GM23248 (cell line): ENCODE results near the gene TBC1D25. TPM values are rescaled to one million over a fixed set of nuclear protein-coding genes. Genes with fewer than 3 reads are reported as not detected.
"Not testable (repeated sequence)": the region's sequence is repeated elsewhere in the genome, so short reads cannot be mapped to it uniquely, and the experiment has no call there.

Experiments
- DNase-seq: peaks from one replicate; pipeline ENCODE4 v3.0.0-alpha.2; 2015
- H2AFZ ChIP-seq: fragments of 200-600 bp; sonication (generic); 2 replicates; pipeline ENCODE4 v1.6.1; 2016; ENCODE audit warnings: antibody characterized with exemption
- H3F3A ChIP-seq: fragments of 200-600 bp; sonication (generic); 2 replicates; pipeline ENCODE4 v1.6.1; 2016; ENCODE audit warnings: mild to moderate bottlenecking, antibody characterized with exemption, mixed run types; ENCODE audit not compliant: insufficient read depth
- H3K27ac ChIP-seq: fragments of 200-600 bp; sonication (generic); 2 replicates; pipeline ENCODE4 v1.5.1; 2016; ENCODE audit warnings: mild to moderate bottlenecking
- H3K27me3 ChIP-seq: fragments of 200-600 bp; sonication (generic); replicated peaks from 2 replicates; pipeline ENCODE4 v1.6.1; 2016; ENCODE audit warnings: mild to moderate bottlenecking; ENCODE audit not compliant: insufficient read depth
- H3K36me3 ChIP-seq: fragments of 200-600 bp; sonication (generic); 2 replicates; pipeline ENCODE4 v1.6.1; 2016; ENCODE audit warnings: low read depth, mild to moderate bottlenecking
- H3K4me1 ChIP-seq: fragments of 200-600 bp; sonication (generic); 2 replicates; pipeline ENCODE4 v1.6.1; 2016; ENCODE audit warnings: mild to moderate bottlenecking; ENCODE audit not compliant: insufficient read depth
- H3K4me2 ChIP-seq: fragments of 200-600 bp; sonication (generic); one replicate; pipeline ENCODE4 v1.6.1; 2016; ENCODE audit warnings: mild to moderate bottlenecking; ENCODE audit not compliant: unreplicated experiment
- H3K4me3 ChIP-seq: fragments of 200-600 bp; sonication (generic); 2 replicates; pipeline ENCODE4 v1.5.1; 2016; ENCODE audit warnings: mild to moderate bottlenecking
- H3K79me2 ChIP-seq: fragments of 200-600 bp; sonication (generic); 2 replicates; pipeline ENCODE4 v1.6.1; 2016; ENCODE audit warnings: mild to moderate bottlenecking; ENCODE audit not compliant: insufficient read depth
- H3K9ac ChIP-seq: fragments of 200-600 bp; sonication (generic); 2 replicates; pipeline ENCODE4 v1.6.1; 2016; ENCODE audit warnings: mild to moderate bottlenecking
- H3K9me2 ChIP-seq: fragments of 200-600 bp; sonication (generic); 2 replicates; pipeline ENCODE4 v1.6.1; 2016; ENCODE audit warnings: mixed run types, mild to moderate bottlenecking, moderate library complexity; ENCODE audit not compliant: insufficient read depth
- H3K9me3 ChIP-seq: fragments of 200-600 bp; sonication (generic); one replicate; pipeline ENCODE4 v1.6.1; 2017; ENCODE audit warnings: low read depth
- H4K20me1 ChIP-seq: fragments of 200-600 bp; sonication (generic); 2 replicates; pipeline ENCODE4 v1.6.0; 2016; ENCODE audit not compliant: insufficient read depth
- EZH2 ChIP-seq: fragments of 200-600 bp; sonication (generic); IDR thresholded peaks from 2 replicates; pipeline ENCODE4 v1.6.1; 2018; ENCODE audit warnings: antibody characterized with exemption, mild to moderate bottlenecking; ENCODE audit not compliant: insufficient read depth, poor library complexity, severe bottlenecking
- EZH2phosphoT487 ChIP-seq: fragments of 200-600 bp; sonication (generic); IDR thresholded peaks from 2 replicates; pipeline ENCODE4 v1.6.1; 2018; ENCODE audit warnings: antibody characterized with exemption, moderate library complexity, mild to moderate bottlenecking, low read depth; ENCODE audit not compliant: insufficient read depth
- WGBS, 2 experiments: methylation state at CpG; one replicate each; pipeline ENCODE4 v1.1.6; 2015 to 2017; ENCODE audit warnings: low lambda C conversion rate in 2 of 2, low coverage in 1 of 2; ENCODE audit errors: missing lambda C conversion rate in 2 of 2; 5-methylcytosine and 5-hydroxymethylcytosine counted together
- in situ Hi-C: fragments of 300-500 bp; cut with MboI; formaldehyde crosslinking; loops from 2 replicates; pipeline ENCODE4 v1.15.0; 2020
- polyA plus RNA-seq: library from polyadenylated mRNA; unstranded; fragments of >200 nt; fragmentation: Nextera tagmentation; extraction: Ambion mirVana; gene quantifications from 2 replicates; pipeline ENCODE4 v1.2.1, GENCODE V29; 2016
- total RNA-seq: library from RNA; depleted of rRNA; stranded (reverse); fragments of >200 nt; shearing (Covaris generic); gene quantifications from 2 replicates; pipeline ENCODE4 v1.2.3, GENCODE V29; 2014

The TBC1D25 gene
- total and polyA plus RNA-seq, 2 experiments from 2014 or later = 7.9 to 8.6 TPM

DNA sequence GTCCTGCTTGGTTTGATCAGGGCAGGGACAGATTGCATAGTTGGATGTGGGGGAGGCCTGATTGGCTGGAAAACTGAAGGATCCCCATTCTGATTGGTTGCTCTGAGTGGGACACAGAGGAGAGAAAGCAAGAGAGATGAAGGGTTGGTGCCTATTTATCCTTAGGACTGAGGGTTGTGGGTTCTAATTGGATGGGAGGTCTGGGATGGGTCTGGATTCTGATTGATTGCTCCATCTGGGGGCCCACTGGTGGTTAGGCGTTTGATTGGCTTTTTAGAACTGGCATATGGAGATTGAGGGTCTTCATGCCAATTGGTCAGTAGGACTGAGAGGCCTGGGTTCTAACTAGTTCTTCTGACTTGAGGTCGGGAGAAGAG, 18.6 kb upstream of the TBC1D25 start:
- H3K79me2 ChIP-seq = peaks cover 4% of the 10 kb centered on the region
- no peaks in the 10 kb centered on the region; the same call in 1 of the 2 replicates for H3K4me1 ChIP-seq
- no peaks in the 10 kb centered on the region for H3K27me3 ChIP-seq
- H3K9me2 ChIP-seq = no peaks in the 10 kb centered on the region
- peak overlapping the region; percentile 90 for H2AFZ ChIP-seq
- 44 to 50% methylated on average over 2 of the region's 2 CpGs for WGBS, 2 experiments
- DNase-seq = no peak
- no peaks in the 10 kb centered on the region for H3K36me3 ChIP-seq
- no peak overlapping the region for H3K27ac ChIP-seq
- in situ Hi-C loops = no loop called here
- H3K9ac ChIP-seq = 0 out of 2 replicates have a peak overlapping the region, but pooled peaks have one; percentile 74
- no peaks in the 10 kb centered on the region for H4K20me1 ChIP-seq
- TF ChIP-seq EZH2phosphoT487 (no peak), EZH2 (no peak)
- no peaks in the 10 kb centered on the region for H3K9me3 ChIP-seq
- peak overlapping the region; percentile 75 for H3K4me3 ChIP-seq
- H3F3A ChIP-seq = peaks cover 9% of the 10 kb centered on the region; the same call in 1 of the 2 replicates
- peak overlapping the region; percentile 84 for H3K4me2 ChIP-seq

DNA sequence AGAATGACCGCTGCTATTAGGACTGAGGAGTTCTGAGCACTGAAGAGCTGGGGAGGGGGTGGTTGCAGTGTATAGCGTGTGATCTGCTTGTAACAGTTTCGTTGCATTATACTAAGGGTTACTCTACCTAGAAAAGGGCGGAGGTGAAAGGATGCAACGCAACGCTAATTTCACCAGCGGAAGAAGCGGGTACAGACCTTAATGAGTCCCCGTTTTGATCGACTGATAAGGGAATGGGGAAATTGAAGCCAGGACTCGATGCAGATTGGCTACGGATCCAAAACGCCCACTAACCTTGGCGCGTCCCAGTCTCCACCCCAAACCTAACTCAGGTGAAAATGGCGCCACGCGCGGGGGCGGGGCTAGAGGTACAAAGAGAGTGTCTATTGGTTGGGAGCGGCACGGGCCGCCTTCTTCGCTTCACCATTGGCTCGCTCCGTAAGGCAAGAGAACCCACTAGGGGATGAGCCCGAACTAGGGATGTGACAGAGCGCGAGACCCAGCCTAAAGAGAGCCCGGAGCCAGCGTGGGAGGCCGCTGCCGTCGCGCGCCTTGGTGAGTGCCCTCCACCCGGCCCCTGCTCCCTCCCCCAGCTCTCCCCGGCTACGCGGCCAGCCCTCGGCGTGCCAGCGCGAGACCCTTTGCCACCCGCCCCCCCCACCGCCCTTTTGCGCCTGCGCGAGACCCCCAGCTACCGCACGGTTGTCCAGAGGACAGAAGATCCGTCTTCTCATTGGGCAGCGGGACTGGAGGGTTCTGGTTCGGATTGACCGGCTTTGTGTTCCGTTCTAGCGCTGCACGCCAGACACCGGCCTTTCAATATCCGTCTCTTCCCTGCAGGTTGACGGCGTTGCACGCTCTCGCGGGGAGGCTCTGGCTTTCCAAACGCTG, 17.9 kb upstream of the TBC1D25 start, which contains the start of gene EBP:
Gene EBP (plus strand): TSS at position 456 of the 891 bp plus-strand sequence. CDS start 1,964 bp downstream, outside the sequence.
- Histone ChIP-seq H2AFZ (peak within 1 kb of the TSS; percentile 90), H3K27me3 (no peaks in the 10 kb centered on the region), H4K20me1 (no peaks in the 10 kb centered on the region), H3K79me2 (peaks cover 4% of the 10 kb centered on the region), H3K4me2 (peak within 1 kb of the TSS; percentile 84), H3K9me2 (no peaks in the 10 kb centered on the region), H3K4me1 (peaks cover 4% of the 10 kb centered on the region; the same call in 1 of the 2 replicates), H3K9me3 (no peaks in the 10 kb centered on the region), H3F3A (peaks cover 9% of the 10 kb centered on the region; the same call in 1 of the 2 replicates), H3K9ac (peak within 1 kb of the TSS; percentile 74), H3K27ac (no peak within 1 kb of the TSS), H3K4me3 (peak within 1 kb of the TSS; percentile 75), H3K36me3 (no peaks in the 10 kb centered on the region)
- WGBS, 2 experiments = 1 to 6% methylated on average over 31 of the region's 66 CpGs
- TF ChIP-seq EZH2phosphoT487 = no peak
- no peak for TF ChIP-seq EZH2
- peak; percentile 91 for DNase-seq
- in situ Hi-C loops = no loop called here

DNA sequence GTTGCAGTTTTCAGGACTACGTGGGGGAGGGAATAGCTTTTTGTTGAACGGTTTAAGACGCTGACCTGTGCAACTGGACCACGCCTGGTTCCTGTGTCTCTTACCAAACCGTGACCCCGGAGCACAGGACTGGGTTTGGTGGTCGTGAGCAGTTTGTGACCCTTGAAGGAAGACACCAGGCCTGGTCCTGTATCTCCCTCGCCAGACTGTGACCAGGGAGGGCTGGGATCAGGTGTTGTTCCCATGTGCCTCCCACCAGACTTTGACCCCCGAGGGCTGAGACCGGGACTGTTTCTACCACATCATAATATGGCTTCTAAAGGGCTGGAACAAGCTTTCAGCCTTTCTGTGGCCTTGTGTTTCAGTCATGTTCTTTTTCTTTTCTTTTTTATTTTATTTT, 17.2 kb upstream of the TBC1D25 start:
- in situ Hi-C loops = no loop called here
- H3K9me2 ChIP-seq = no peaks in the 10 kb centered on the region
- DNase-seq = no peak
- no peaks in the 10 kb centered on the region for H4K20me1 ChIP-seq
- H3K4me1 ChIP-seq = peaks cover 4% of the 10 kb centered on the region; the same call in 1 of the 2 replicates
- 12 to 13% methylated on average over 9 of the region's 10 CpGs for whole genome bisulfite sequencing, 2 experiments
- H3F3A ChIP-seq = peaks cover 9% of the 10 kb centered on the region; the same call in 1 of the 2 replicates
- H3K4me2 ChIP-seq = peak overlapping the region; percentile 84
- H3K27ac ChIP-seq = no peak overlapping the region
- TF ChIP-seq EZH2 (no peak), EZH2phosphoT487 (no peak)
- H3K27me3 ChIP-seq = no peaks in the 10 kb centered on the region
- peak overlapping the region; percentile 90 for H2AFZ ChIP-seq
- peak overlapping the region; percentile 75 for H3K4me3 ChIP-seq
- H3K36me3 ChIP-seq = no peaks in the 10 kb centered on the region
- H3K9me3 ChIP-seq = no peaks in the 10 kb centered on the region
- peak overlapping the region; percentile 74 for H3K9ac ChIP-seq
- H3K79me2 ChIP-seq = peaks cover 4% of the 10 kb centered on the region

DNA sequence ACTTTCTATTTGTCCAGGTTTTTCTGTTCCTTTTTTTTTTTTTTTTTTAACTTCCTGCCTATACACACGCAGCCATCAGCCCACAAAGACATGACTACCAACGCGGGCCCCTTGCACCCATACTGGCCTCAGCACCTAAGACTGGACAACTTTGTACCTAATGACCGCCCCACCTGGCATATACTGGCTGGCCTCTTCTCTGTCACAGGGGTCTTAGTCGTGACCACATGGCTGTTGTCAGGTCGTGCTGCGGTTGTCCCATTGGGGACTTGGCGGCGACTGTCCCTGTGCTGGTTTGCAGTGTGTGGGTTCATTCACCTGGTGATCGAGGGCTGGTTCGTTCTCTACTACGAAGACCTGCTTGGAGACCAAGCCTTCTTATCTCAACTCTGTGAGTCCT, 15.8 kb upstream of the TBC1D25 start:
- in situ Hi-C loops = no loop called here
- no peak overlapping the region for H3K27ac ChIP-seq
- no peak for TF ChIP-seq EZH2
- TF ChIP-seq EZH2phosphoT487 = no peak
- peaks cover 4% of the 10 kb centered on the region for H3K79me2 ChIP-seq
- H3K27me3 ChIP-seq = no peaks in the 10 kb centered on the region
- H4K20me1 ChIP-seq = no peaks in the 10 kb centered on the region
- H3K4me3 ChIP-seq = no peak overlapping the region
- DNase-seq = no peak
- 91 to 96% methylated on average over 11 to 12 of the region's 12 CpGs for WGBS, 2 experiments
- no peak overlapping the region for H2AFZ ChIP-seq
- peaks cover 4% of the 10 kb centered on the region; the same call in 1 of the 2 replicates for H3K4me1 ChIP-seq
- H3F3A ChIP-seq = peaks cover 9% of the 10 kb centered on the region; the same call in 1 of the 2 replicates
- H3K36me3 ChIP-seq = no peaks in the 10 kb centered on the region
- no peaks in the 10 kb centered on the region for H3K9me2 ChIP-seq
- no peak overlapping the region for H3K4me2 ChIP-seq
- H3K9ac ChIP-seq = no peak overlapping the region
- H3K9me3 ChIP-seq = no peaks in the 10 kb centered on the region

DNA sequence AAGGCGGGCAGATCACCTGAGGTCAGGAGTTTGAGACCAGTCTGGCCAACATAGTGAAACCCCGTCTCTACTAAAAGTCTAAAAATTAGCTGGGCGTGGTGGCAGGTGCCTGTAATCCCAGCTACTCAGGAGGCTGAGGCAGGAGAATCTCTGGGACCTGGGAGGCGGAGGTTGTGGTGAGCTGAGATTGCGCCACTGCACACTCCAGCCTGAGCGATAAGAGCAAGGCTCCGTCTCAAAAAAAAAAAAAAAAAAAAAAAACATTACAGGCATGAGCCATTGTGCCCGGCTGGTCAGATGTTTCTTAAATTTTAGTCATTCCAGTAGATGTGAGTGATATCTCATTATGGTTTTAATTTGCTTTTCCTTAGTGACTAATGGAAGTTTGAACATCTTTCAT, 13.7 kb upstream of the TBC1D25 start:
- H3K4me3 ChIP-seq, H3K9me2 ChIP-seq, H3K27ac ChIP-seq, H2AFZ ChIP-seq, H3K9me3 ChIP-seq, H4K20me1 ChIP-seq, H3K79me2 ChIP-seq, H3K27me3 ChIP-seq, H3K9ac ChIP-seq, in situ Hi-C loops, H3K36me3 ChIP-seq, H3K4me1 ChIP-seq, H3K4me2 ChIP-seq: not testable (repeated sequence)
- H3F3A ChIP-seq = peaks cover 17% of the 10 kb centered on the region
- peak; percentile 48 for DNase-seq
- 32 to 51% methylated on average over 7 to 8 of the region's 8 CpGs for WGBS, 2 experiments
